ENCODE data around the gene MMEL1.

MMEL1 gene

DNA sequence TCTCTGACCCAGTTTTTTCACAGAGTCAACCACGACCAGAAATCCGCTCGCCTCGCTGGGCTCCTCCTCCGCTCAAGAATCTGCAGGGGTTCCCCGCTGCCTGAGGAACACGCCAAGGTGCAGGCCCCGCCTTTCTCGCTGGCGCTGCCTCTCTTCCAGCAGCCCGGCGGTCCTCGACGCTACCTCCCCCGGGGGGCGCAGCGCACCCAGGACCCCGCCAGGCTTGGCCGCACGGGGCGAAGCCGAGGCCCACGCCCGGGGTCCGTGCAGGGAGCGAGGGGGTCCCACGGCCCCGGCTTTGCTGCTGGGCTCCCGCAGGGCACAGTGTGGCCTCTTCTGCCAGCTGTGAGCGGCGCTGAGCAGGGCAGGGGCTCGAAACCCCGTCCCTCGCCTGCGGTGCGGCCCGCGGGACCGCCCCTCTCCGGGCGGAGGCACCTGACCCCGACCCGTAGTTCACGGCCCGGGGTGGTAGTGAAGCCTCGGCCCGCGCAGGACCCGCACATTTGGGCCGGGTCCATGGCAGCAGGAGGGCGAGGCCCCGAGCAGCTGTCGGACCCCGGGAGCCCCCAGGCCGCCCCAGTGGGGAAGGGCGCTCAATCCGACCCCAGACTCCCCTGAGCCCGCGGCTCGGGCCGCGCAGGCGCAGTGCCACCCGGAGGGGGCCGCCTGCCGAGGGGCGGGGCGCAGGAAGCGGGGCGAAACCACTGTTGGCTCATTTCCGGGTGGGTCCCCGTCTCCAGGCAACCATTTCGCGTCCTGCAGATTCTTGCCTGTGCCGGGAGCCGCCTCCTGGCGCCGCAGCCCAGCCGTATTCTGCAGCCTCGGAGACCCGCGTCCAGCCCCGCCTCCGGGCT, 10.0 kb upstream of the MMEL1 start:
- peak; percentile 100 for DNase-seq (ENCODE audit: low spot score)

- DNase-seq (ENCODE audit: low spot score) = no peak
Observed at GRCh38 chr1:2642131-2642559, 9.3 kb upstream of the MMEL1 start.

DNA sequence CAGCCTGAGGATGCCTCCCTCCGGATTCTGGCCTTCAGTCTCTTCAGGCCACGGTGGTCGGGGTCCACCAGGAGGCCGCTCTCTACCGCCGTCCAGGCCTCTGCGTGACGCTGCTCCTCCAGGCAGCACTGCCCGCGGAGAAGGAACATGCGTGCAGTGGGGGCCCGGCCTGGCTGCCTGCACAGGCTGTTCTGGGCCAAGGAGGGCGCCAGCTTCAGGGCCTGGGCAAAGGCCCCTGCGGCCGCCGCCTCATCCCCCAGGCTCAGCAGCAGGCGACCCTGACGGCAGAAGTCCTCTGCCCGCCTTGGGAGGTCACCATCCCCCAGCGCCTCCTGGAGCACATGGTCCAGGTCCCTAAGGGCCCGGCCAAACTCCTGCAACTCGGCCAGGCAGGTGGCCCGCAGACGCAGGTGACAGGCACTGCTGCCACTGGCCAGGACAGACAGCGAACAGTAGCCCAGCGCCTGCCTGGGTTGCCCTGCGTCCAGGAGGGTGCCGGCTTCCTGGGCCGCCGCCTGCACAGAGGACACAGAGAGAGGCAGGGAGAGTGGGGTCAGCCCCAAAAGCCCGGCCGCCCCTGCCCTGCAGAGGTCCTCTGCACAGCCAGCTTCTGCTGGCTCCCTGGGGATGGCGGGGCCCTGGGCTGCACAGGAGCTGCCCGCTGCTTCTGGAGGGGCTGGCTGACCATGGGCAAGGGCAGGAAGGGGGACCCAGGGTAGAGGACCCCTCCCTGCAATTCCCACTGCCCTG, 8.7 kb upstream of the MMEL1 start:
- DNase-seq (ENCODE audit: low spot score) = no peak

DNA sequence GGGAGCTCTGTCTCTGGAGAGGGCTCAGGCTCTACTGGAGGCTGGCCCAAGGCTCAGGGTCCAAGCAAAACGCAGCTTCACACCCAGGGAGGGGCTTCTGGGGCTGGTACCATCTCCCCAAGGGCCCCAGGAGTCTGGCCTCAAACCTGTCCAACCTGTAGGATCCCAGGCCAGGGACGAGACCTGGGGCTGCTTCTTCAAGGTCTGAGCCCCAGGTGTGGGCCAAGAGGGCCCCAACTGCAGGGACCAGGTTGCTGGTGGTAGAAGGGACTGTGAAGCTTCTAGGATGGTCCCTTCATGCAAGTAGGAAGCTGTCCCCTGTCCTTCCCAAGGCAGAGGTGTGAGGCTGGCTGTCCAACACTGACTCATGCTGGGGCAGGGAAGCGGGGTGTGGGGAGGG, 7.8 kb upstream of the MMEL1 start:
- DNase-seq (ENCODE audit: low spot score) = no peak

DNA sequence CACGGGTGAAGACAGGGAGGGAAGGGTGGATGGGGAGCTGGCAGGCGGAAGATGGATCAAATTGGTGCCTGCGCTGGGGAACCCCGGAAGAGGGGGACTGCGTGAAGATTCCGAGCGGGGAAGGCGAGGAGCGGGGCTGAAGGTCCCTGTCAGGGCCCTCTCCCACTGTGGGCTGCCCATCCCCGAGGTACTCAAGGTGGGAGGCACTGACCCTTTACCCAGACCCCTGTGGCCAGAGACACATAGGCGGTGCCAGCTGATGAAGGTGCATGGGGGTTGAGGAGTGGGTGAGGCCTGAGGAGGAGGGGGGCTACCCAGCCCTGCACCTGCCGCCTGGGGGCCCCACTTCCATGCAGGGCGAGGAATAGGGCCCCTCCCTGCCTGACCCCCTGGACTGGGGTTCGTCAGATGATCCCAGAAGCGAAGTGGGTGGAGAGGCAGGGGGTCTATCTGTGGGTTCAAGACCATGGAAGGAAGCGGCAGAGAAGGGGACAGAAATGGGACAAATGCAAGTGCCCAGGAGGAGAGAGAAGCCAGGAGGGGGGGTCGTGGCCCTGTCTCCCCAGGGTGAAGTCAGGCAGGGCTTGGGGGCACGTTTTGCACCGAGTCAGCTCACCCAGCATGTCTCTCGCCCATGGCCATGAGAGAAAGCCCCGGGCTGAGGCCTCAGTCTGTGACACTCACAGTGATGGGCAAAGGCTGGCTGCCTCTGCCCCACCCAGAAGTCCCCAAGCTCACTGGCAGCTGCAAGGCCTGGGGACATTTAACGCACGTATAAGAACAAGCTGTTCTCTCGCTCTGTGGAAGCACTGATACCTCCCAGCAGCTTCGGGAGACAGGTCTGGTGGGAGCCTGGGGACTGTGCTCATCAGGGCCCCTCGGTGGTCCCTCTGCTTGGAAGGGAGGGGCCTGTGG, 7.0 kb upstream of the MMEL1 start:
- DNase-seq (ENCODE audit: low spot score) = no peak

DNA sequence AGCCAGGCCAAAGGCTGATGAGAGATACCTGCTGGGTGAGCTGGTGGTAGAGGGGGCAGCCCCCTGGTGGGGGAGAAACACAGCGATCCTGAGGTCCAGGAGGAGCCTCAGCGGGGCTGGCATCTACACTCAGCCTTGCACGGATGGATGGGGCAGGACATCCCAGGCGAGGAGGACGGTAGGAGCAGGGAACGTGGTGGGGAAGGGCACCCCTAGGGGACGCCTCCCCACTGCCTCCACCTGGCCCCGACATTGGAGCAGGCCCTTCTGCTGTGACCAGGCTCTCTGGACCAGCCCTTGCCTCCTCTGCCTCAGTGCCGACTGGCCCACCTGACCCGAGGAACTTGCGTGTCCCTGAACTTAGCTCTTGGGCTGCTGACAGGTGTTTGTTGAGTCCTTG, 6.4 kb upstream of the MMEL1 start:
- DNase-seq (ENCODE audit: low spot score) = no peak

- DNase-seq (ENCODE audit: low spot score) = no peak
Observed at GRCh38 chr1:2638466-2639115, 5.8 kb upstream of the MMEL1 start.

DNA sequence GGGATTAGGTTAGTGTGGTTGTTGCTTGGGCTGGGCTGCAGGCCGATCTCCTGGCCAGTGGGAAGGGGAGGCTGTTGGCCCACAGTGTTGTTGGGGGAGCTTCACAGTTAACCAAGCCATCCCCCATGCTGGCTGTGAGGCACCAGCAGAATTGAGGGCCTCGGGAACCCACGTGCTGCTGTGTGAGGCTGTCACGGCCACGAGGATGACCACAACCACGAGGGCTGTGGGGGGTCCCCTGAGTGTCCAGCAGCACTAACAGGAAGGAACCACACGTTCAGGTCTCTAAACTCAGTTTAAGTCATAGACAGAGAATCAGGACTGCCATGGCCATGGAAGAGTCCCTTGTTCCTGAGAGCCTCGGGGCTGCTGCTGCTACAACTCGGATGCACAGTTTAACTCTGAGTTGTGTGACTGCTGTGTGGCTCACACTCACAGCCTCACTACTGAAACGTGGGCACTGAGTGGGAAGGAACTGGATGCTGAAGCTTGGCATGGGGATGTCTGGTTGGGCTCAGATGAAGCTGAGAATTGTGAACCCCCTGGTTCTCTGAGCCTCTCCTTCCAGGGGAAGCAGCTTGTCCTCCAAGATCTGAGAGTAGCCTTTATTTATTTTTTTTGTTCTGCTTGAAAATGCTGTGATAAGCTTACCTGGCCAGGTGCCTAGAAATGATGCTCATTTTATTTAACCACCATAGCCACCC, 4.8 kb upstream of the MMEL1 start:
- DNase-seq (ENCODE audit: low spot score) = no peak

- DNase-seq (ENCODE audit: low spot score) = no peak
Observed at GRCh38 chr1:2636733-2637132, 3.9 kb upstream of the MMEL1 start.

DNA sequence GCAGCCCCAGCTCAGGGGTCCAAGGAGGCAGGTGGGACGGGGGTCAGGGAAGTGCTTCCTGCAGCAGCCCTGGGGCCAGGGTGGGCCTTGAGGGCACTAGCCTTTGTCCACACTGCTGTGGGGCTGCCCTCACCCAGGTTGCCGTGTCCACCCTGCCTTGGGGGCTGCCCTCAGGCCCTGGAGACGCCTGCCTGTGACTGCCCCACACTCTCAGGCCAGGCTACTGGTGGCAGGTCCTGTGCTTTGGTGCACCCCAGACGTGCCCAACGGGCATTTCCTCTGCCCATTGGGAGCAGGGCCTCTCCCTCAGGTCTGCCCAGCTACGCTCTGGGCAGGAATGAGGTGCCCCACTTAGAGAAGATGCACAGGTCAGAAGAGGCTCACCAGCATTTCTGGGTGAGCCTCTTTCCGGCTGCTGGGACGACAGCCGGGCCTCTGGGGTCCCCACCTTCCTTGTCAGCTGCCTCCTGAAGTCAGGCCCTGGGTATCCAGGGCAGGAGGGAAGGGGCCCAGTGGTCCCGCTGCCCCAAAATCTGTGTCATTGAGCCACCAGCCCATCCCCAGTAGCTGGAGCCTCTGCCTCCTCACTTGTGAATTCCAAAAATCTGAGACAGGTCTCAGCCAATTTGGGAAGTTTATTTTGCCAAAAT, 2.7 kb upstream of the MMEL1 start:
- no peak for DNase-seq (ENCODE audit: low spot score)

- DNase-seq (ENCODE audit: low spot score) = no peak
Observed at GRCh38 chr1:2633936-2634491, 1.2 kb upstream of the MMEL1 start.

- no peak for DNase-seq (ENCODE audit: low spot score)
Observed at GRCh38 chr1:2633366-2633935, 635 bp upstream of the MMEL1 start.

- DNase-seq (ENCODE audit: low spot score) = no peak
Observed at GRCh38 chr1:2632051-2632430, 775 bp downstream of the MMEL1 start.

- DNase-seq (ENCODE audit: low spot score) = no peak
Observed at GRCh38 chr1:2631136-2632050, 1.4 kb downstream of the MMEL1 start.

DNA sequence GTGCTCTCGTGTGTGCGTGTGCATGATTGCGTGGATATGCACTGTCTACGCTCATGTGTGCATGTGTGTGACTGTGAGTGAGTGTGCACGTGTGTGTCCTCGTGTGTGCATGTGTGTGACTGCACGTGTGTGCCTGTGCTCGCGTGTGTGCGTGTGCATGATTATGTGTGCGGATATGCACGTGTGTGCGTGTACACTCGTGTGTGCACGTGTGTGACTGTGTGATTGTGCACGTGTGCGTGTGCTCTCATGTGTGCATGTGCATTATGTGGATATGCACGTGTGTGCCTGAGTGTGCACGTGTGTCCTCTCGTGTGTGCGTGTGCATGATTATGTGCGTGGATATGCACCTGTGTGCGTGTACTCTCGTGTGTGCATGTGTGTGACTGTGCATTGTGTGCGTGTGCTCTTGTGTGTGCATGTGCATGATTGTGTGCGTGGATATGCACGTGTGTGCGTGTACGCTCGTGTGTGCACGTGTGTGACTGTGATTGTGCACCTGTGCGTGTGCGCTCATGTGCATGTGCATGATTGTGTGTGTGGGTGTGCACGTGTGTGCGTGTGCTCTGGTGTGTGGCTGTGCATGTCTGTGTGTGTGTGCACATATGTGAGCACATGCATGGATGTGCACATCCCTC, 2.2 kb downstream of the MMEL1 start:
- DNase-seq (ENCODE audit: low spot score) = no peak

- DNase-seq (ENCODE audit: low spot score) = no peak
Observed at GRCh38 chr1:2629627-2630497, 3.0 kb downstream of the MMEL1 start.

DNA sequence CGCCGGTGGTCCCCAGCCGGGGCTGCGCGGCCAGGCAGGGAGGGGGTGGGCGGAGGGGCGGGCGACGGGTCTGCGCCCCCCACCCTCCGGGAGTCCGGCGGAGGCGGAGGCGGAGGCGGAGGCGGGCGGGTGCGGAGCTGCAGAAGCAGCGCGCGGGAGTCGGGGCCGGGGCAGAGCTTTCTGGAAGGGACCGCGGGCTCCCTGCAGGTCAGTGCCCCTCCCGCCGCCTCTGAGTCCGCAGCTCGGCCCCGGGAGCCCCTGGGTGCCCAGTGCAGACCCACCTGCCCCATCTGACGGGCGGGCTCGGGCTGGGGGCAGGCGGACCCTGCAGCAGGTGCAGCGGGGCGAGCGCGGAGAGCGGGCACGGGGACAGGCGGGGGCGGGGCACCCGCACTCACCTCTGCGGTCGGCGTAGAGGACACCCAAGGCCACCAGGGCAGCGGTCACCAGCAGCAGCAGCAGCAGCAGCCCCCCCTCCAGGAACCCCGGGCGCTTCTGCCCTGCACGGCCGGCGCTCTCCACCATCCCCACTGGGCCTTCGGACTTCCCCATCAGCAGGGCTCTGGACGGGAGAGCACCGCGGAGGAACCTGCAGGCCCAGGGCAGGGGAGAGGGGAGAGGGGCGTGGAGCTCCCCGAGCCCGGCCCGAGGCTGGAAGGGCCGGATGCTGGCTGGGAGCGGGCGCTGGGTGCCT, 3.7 kb downstream of the MMEL1 start:
- no peak for DNase-seq (ENCODE audit: low spot score)
